Hematopoietic multipotent progenitor cell treated with erythropoietin and hydrocortisone succinate and interleukin-3 and kit ligand, for 8 days (in vitro differentiated cells): ENCODE measurements around the gene DNAAF1.
"Not testable (repeated sequence)": the region's sequence is repeated elsewhere in the genome, so short reads cannot be mapped to it uniquely, and the experiment has no call there.

ENCODE experiments used
- DNase-seq: peaks from one replicate; pipeline ENCODE4 v3.0.0-alpha.2; 2015

The DNAAF1 gene

GRCh38 chr16:84186685-84187437, 41.8 kb downstream of the DNAAF1 start, which contains the start of gene TAF1C:
TAF1C (minus strand) TSS chr16:84187057; CDS start chr16:84184988, 2,069 bp downstream.
- peak; percentile 94 for DNase-seq

- DNase-seq: no peak
Measured at GRCh38 chr16:84190731-84191388, 45.8 kb downstream of the DNAAF1 start, which contains the start of gene ADAD2. ADAD2 (plus strand) TSS chr16:84191157; CDS start chr16:84191231, 74 bp downstream.

GRCh38 chr16:84191466-84191865, 46.4 kb downstream of the DNAAF1 start:
- DNase-seq: no peak

GRCh38 chr16:84193480-84193879, 48.4 kb downstream of the DNAAF1 start:
- no peak for DNase-seq

GRCh38 chr16:84194018-84194417, 48.9 kb downstream of the DNAAF1 start:
- DNase-seq: no peak

GRCh38 chr16:84194470-84195200, 49.5 kb downstream of the DNAAF1 start:
- DNase-seq: no peak

GRCh38 chr16:84195201-84196093, 50.3 kb downstream of the DNAAF1 start:
- no peak for DNase-seq

GRCh38 chr16:84196101-84196500, 51.0 kb downstream of the DNAAF1 start:
- DNase-seq: no peak

- no peak for DNase-seq
Measured at GRCh38 chr16:84196727-84197394, 51.8 kb downstream of the DNAAF1 start.

- no peak for DNase-seq
Measured at GRCh38 chr16:84197466-84198128, 52.5 kb downstream of the DNAAF1 start.

- DNase-seq: no peak
Measured at GRCh38 chr16:84198401-84198800, 53.3 kb downstream of the DNAAF1 start.

- no peak for DNase-seq
Measured at GRCh38 chr16:84199097-84199496, 54.0 kb downstream of the DNAAF1 start.

GRCh38 chr16:84199861-84200260, 54.8 kb downstream of the DNAAF1 start:
- DNase-seq: no peak

GRCh38 chr16:84204551-84204950, 59.4 kb downstream of the DNAAF1 start:
- DNase-seq: not testable (repeated sequence)

- DNase-seq: not testable (repeated sequence)
Measured at GRCh38 chr16:84205123-84205522, 60.0 kb downstream of the DNAAF1 start.

GRCh38 chr16:84205976-84206691, 61.0 kb downstream of the DNAAF1 start:
- no peak for DNase-seq

- no peak for DNase-seq
Measured at GRCh38 chr16:84207251-84207650, 62.1 kb downstream of the DNAAF1 start.

GRCh38 chr16:84207879-84208278, 62.8 kb downstream of the DNAAF1 start:
- no peak for DNase-seq

- peak; percentile 29 for DNase-seq
Measured at GRCh38 chr16:84209989-84210388, 64.9 kb downstream of the DNAAF1 start.

- DNase-seq: no peak
Measured at GRCh38 chr16:84212154-84212553, 67.0 kb downstream of the DNAAF1 start.

- DNase-seq: no peak
Measured at GRCh38 chr16:84212631-84213030, 67.5 kb downstream of the DNAAF1 start.
